Measurements from ENCODE around the gene ROR2.

ROR2 gene

GRCh38 chr9:91787931-91788330, 162.1 kb downstream of the ROR2 start:
- DNase-seq, result no peak

GRCh38 chr9:91786132-91786896, 163.7 kb downstream of the ROR2 start:
- DNase-seq, result no peak

GRCh38 chr9:91785447-91785842, 164.6 kb downstream of the ROR2 start:
- DNase-seq, result no peak

- no peak for DNase-seq
These were observed 165.2 kb downstream of the ROR2 start for GRCh38 chr9:91784673-91785446.

GRCh38 chr9:91783876-91784672, 166.0 kb downstream of the ROR2 start:
- DNase-seq, result no peak

- DNase-seq, result no peak
These were observed 166.6 kb downstream of the ROR2 start for GRCh38 chr9:91783411-91783810.

GRCh38 chr9:91782708-91783214, 167.3 kb downstream of the ROR2 start:
- DNase-seq, result no peak

GRCh38 chr9:91781906-91782305, 168.1 kb downstream of the ROR2 start:
- DNase-seq, result no peak

GRCh38 chr9:91781116-91781515, 168.9 kb downstream of the ROR2 start:
- DNase-seq, result no peak

- no peak for DNase-seq
These were observed 172.0 kb downstream of the ROR2 start for GRCh38 chr9:91778031-91778430.

GRCh38 chr9:91777292-91777830, 172.7 kb downstream of the ROR2 start:
- no peak for DNase-seq

GRCh38 chr9:91776409-91777291, 173.4 kb downstream of the ROR2 start:
- DNase-seq, result no peak

- DNase-seq, result no peak
These were observed 174.4 kb downstream of the ROR2 start for GRCh38 chr9:91775708-91776028.

GRCh38 chr9:91775011-91775707, 174.9 kb downstream of the ROR2 start:
- peak; percentile 13 for DNase-seq

GRCh38 chr9:91773156-91773555, 176.9 kb downstream of the ROR2 start:
- peak; percentile 30 for DNase-seq

GRCh38 chr9:91771864-91772263, 178.2 kb downstream of the ROR2 start:
- DNase-seq, result no peak

- peak; percentile 89 for DNase-seq
These were observed 179.0 kb downstream of the ROR2 start for GRCh38 chr9:91771027-91771426.

GRCh38 chr9:91770229-91770628, 179.8 kb downstream of the ROR2 start:
- no peak for DNase-seq

- DNase-seq, result no peak
These were observed 180.8 kb downstream of the ROR2 start for GRCh38 chr9:91768977-91769916.

- no peak for DNase-seq
These were observed 181.5 kb downstream of the ROR2 start for GRCh38 chr9:91768507-91768906.
